Astrocyte (in vitro differentiated cells and primary cell): ENCODE data around the gene KRT40.

ENCODE experiments used
- EZH2 ChIP-seq: IDR thresholded peaks from 2 replicates; pipeline ENCODE4 v1.6.1; 2012; ENCODE audit warnings: mild to moderate bottlenecking, low read length, inconsistent platforms; ENCODE audit not compliant: insufficient read depth
- TF ChIP-seq, protein P1 (sequence below): IDR thresholded peaks from 2 replicates; pipeline ENCODE4 v1.5.1; 2011; ENCODE audit warnings: low read depth, mild to moderate bottlenecking, inconsistent platforms, low read length, moderate library complexity; ENCODE audit not compliant: insufficient read depth

DNA sequence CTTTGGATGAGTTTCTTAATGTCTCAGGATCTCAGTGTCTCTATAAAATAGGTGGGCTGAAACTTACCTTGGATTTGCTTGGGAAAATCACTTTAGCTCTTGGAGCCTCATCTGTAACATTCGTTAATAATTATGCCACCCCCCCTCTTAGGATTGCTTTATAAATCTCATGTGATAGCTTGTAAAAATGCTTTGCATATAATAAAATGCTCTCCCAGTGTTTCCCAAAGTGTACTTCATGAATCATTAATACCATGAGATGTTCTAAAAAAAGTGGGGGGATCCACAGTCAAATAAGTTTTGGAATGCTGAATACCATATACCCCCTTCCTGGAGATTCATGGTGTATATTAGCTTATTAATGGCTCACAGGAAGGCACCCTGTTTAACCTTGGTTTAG is 22.5 kb downstream of the KRT40 start:
- TF ChIP-seq, protein P1, sequence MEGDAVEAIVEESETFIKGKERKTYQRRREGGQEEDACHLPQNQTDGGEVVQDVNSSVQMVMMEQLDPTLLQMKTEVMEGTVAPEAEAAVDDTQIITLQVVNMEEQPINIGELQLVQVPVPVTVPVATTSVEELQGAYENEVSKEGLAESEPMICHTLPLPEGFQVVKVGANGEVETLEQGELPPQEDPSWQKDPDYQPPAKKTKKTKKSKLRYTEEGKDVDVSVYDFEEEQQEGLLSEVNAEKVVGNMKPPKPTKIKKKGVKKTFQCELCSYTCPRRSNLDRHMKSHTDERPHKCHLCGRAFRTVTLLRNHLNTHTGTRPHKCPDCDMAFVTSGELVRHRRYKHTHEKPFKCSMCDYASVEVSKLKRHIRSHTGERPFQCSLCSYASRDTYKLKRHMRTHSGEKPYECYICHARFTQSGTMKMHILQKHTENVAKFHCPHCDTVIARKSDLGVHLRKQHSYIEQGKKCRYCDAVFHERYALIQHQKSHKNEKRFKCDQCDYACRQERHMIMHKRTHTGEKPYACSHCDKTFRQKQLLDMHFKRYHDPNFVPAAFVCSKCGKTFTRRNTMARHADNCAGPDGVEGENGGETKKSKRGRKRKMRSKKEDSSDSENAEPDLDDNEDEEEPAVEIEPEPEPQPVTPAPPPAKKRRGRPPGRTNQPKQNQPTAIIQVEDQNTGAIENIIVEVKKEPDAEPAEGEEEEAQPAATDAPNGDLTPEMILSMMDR: no peak
- TF ChIP-seq EZH2: no peak
